ENCODE results near the gene SLAMF8.

The SLAMF8 gene

GRCh38 chr1:159866905-159867663 lies 40.4 kb downstream of the SLAMF8 start:
- no peaks in the 10 kb centered on the region for H3K9me3 ChIP-seq (ENCODE audit: insufficient read depth, low read length)
- H3K36me3 ChIP-seq (ENCODE audit: low read length), result no peaks in the 10 kb centered on the region
- no peak overlapping the region for H2AFZ ChIP-seq (ENCODE audit: low read depth, low read length, severe bottlenecking)
- H3K4me2 ChIP-seq (ENCODE audit: low read depth, low read length, poor library complexity, severe bottlenecking), result no peak overlapping the region
- H3K79me2 ChIP-seq (ENCODE audit: insufficient read depth, low read length), result no peaks in the 10 kb centered on the region
- H3K4me3 ChIP-seq (ENCODE audit: insufficient read depth, low read length, poor library complexity, severe bottlenecking), result no peak overlapping the region
- no peak for TF ChIP-seq EZH2phosphoT487 (conservative IDR thresholded peaks at IDR 0.05; ENCODE audit: low read length)
- TF ChIP-seq CTCF (IDR thresholded peaks at IDR 0.05; ENCODE audit: insufficient read depth, low read length, poor library complexity, severe bottlenecking), result no peak
- H3F3A ChIP-seq (ENCODE audit: insufficient read depth), result no peaks in the 10 kb centered on the region
- H3K9ac ChIP-seq (ENCODE audit: low read length), result no peak overlapping the region
- no peaks in the 10 kb centered on the region for H4K20me1 ChIP-seq (ENCODE audit: low read depth, low read length)
- no peak overlapping the region for H3K27ac ChIP-seq (ENCODE audit: low read depth, low read length)
- no peaks in the 10 kb centered on the region for H3K9me2 ChIP-seq (replicated peaks; ENCODE audit: insufficient read depth, low read length)
- H3K27me3 ChIP-seq (ENCODE audit: low read length), result no peaks in the 10 kb centered on the region

GRCh38 chr1:159867664-159868026 lies 41.0 kb downstream of the SLAMF8 start:
- no peak overlapping the region for H3K4me3 ChIP-seq (ENCODE audit: insufficient read depth, low read length, poor library complexity, severe bottlenecking)
- no peaks in the 10 kb centered on the region for H3K79me2 ChIP-seq (ENCODE audit: insufficient read depth, low read length)
- no peaks in the 10 kb centered on the region for H3K36me3 ChIP-seq (ENCODE audit: low read length)
- no peaks in the 10 kb centered on the region for H3F3A ChIP-seq (ENCODE audit: insufficient read depth)
- H3K9ac ChIP-seq (ENCODE audit: low read length), result no peak overlapping the region
- no peaks in the 10 kb centered on the region for H4K20me1 ChIP-seq (ENCODE audit: low read depth, low read length)
- H3K9me2 ChIP-seq (replicated peaks; ENCODE audit: insufficient read depth, low read length), result no peaks in the 10 kb centered on the region
- no peaks in the 10 kb centered on the region for H3K9me3 ChIP-seq (ENCODE audit: insufficient read depth, low read length)
- no peak overlapping the region for H2AFZ ChIP-seq (ENCODE audit: low read depth, low read length, severe bottlenecking)
- no peaks in the 10 kb centered on the region for H3K27me3 ChIP-seq (ENCODE audit: low read length)
- H3K4me2 ChIP-seq (ENCODE audit: low read depth, low read length, poor library complexity, severe bottlenecking), result no peak overlapping the region
- TF ChIP-seq EZH2phosphoT487 (conservative IDR thresholded peaks at IDR 0.05; ENCODE audit: low read length) (no peak), CTCF (IDR thresholded peaks at IDR 0.05; ENCODE audit: insufficient read depth, low read length, poor library complexity, severe bottlenecking) (no peak)
- no peak overlapping the region for H3K27ac ChIP-seq (ENCODE audit: low read depth, low read length)

- Histone ChIP-seq H3K79me2 (ENCODE audit: insufficient read depth, low read length) (no peaks in the 10 kb centered on the region), H3K27me3 (ENCODE audit: low read length) (no peaks in the 10 kb centered on the region), H3K9me2 (replicated peaks; ENCODE audit: insufficient read depth, low read length) (no peaks in the 10 kb centered on the region), H3K9me3 (ENCODE audit: insufficient read depth, low read length) (no peaks in the 10 kb centered on the region), H4K20me1 (ENCODE audit: low read depth, low read length) (no peaks in the 10 kb centered on the region), H3K4me2 (ENCODE audit: low read depth, low read length, poor library complexity, severe bottlenecking) (no peak overlapping the region), H3K9ac (ENCODE audit: low read length) (no peak overlapping the region), H3K4me3 (ENCODE audit: insufficient read depth, low read length, poor library complexity, severe bottlenecking) (no peak overlapping the region), H3K36me3 (ENCODE audit: low read length) (no peaks in the 10 kb centered on the region), H3F3A (ENCODE audit: insufficient read depth) (no peaks in the 10 kb centered on the region), H2AFZ (ENCODE audit: low read depth, low read length, severe bottlenecking) (no peak overlapping the region), H3K27ac (ENCODE audit: low read depth, low read length) (no peak overlapping the region)
- no peak for TF ChIP-seq EZH2phosphoT487 (conservative IDR thresholded peaks at IDR 0.05; ENCODE audit: low read length)
- TF ChIP-seq CTCF (IDR thresholded peaks at IDR 0.05; ENCODE audit: insufficient read depth, low read length, poor library complexity, severe bottlenecking), result no peak
Measured at GRCh38 chr1:159868766-159869165, 42.1 kb downstream of the SLAMF8 start.
